ENCODE measurements around the gene THSD7B. TPM values are rescaled to one million over a fixed set of nuclear protein-coding genes. Genes with fewer than 3 reads are reported as not detected.

Gene THSD7B
- total and polyA plus RNA-seq, 2 of the 8 experiments (the other 6 are each of a cell fraction or from before 2014, with no cell fraction given): 0.60 to 2.9 TPM

GRCh38 chr2:137180012-137180411 lies 414.7 kb downstream of the THSD7B start (continued):
- TF ChIP-seq ASH2L (IDR thresholded peaks at IDR 0.05; ENCODE audit: low read length): no peak
- TF ChIP-seq SAP30 (IDR thresholded peaks at IDR 0.05; ENCODE audit: insufficient read depth, insufficient replicate concordance, low read length): no peak
- no peak for TF ChIP-seq KDM4A (IDR thresholded peaks at IDR 0.05; ENCODE audit: low read depth, low read length, severe bottlenecking)
- no peak for TF ChIP-seq GTF2F1 (IDR thresholded peaks at IDR 0.05; ENCODE audit: borderline replicate concordance, low read depth, low read length)
